Measurements from ENCODE around the gene MROH2B.

MROH2B gene

GRCh38 chr5:40962207-40962955 lies 108.8 kb downstream of the MROH2B start:
- DNase-seq = no peak

DNA sequence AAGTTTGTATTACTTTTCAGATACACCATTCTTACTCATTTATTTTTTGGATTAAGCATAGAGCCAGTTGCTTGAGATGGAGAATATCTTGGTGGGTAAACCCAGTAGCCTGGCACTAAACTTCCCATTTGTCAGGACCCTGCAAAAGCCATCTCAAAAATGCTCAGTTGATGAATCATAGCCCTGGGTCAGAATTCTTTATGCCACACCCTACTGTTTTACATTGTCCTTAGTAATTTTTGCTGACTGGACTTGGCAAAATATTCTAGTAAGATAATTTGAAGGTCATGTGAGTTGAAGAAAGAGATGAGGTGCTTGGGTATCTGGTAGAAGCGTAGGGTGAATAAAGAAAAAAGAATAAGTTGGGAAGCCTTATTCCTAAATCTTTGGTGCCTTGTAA lies 111.1 kb downstream of the MROH2B start:
- no peak for DNase-seq

DNA sequence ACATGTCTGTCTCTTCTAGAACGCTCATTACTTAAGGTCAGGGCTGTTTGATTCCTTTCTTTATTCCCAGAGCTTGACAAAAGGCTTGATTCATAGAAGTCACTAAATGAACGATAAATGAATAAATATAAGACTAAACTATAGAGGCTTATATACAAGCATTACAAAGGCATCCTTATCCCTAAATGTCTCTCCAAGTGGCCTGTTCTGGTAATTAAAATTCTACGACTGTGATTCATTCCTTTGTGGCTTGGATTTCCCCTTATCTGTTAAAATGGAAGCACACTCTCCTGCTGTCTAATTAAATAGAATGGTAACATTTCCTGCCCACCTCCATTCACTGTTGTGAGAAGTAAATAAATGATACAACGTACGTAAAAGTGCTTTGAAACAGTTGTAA lies 112.3 kb downstream of the MROH2B start:
- no peak for DNase-seq

DNA sequence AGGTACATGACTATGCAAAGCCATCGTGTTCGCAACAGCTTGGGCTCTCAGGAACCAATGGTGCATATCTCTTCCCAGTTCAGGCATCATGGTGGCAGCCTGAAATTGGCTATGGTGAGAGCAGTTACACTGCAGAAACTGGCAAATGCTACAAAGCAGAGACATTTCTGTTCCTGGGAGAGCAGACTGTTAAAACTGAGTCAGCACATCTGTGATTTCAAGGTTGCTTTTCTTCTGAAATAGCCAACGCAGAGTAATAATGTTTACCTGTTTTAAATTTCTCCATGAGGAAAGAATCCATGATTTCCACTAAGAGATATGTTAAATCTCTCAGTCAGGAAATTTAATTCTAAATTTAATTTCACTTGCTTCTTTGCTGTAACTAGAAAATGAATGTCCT lies 114.1 kb downstream of the MROH2B start:
- DNase-seq = no peak

- DNase-seq = no peak
Measured at GRCh38 chr5:40955313-40955712, 115.8 kb downstream of the MROH2B start.
